Stimulated activated CD4-positive, alpha-beta T cell treated with anti-CD3 and anti-CD28 coated beads, Interleukin-1b, Interleukin-23, amount 100 ng/mL, for 1 hour (primary cell): Measurements from ENCODE around the gene ADGRA1.

ENCODE experiments used
- DNase-seq, 2 donors: peaks; one replicate each; pipeline ENCODE4 v3.0.0-alpha.2; 2020; ENCODE audit warnings: low read depth in 2 of 2

ADGRA1 gene

DNA sequence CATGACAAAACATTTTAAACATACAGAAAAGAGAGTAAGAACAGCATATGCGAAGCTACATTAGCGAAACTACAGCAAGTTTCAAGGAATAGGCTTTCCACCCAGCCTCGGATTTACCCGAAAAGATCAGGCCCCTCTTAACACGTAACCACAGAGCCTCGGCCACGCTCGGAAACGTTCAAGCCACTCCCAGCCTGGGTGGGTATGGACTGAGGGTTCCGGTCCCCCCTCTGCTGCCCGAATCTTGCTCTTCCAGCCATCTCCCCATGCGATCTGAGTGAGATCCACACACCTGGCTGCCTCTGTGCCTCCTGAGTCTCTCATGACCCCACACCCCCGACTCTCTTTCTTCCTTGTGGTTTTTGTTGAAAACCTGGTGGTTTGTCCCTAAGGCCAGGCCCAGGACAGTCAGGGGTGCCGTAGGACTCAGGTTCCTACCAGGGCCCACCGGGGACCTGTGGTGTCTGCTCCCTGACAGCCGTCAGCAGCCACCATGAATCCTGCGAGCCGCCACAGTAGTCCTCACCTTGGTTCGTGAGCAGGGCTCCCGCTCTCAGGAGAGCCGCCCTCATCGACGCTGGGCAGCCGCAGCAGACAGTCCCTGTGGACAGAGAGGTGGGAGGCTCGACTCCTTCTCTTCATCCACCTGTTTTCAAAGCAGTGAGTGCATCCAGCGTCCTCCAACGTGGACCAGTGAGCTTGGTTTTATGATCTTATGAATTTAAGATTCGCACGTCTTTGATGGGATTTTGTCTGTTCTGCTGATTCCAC, 90.8 kb downstream of the ADGRA1 start:
- no peak for DNase-seq

DNA sequence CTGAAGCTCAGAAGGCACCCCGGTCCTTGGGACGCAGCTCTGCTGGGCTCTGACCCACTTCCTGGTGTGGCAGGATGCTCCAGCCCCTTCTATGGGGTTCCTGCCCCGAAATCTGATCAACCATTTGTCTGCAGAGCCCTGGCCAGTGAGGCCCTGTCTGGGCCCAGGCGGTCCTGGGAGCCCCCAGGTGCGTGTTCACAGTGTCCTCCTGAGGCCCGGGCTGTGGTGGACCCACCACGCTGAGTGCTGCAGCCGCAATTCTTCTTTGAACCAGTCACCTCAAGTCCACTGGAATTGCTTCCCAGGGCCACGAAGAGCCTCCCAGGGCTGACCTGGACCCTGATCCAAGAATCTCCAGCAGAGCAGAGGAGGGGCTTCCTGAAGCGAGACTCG, 91.4 kb downstream of the ADGRA1 start:
- no peak for DNase-seq

DNA sequence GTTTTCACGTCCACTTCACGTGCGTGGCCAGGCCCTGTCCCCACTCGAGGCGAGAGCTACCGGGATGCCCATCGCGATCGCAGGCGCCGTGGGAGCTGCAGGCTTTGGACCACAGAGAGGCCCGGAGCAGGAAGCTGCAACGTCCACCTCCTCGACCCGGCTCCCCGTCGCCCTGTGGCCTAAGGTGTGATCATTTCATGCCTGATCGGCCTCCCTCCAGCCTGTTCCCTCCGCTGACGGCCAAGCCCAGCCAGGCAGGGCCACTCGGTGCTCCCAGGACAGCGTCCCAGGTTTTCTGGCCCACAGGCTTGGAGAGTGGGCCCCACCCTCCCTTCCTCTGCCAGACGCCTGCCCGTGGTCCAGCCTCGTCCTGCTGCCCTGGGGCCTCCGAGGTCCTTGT, 91.9 kb downstream of the ADGRA1 start:
- DNase-seq = no peak

DNA sequence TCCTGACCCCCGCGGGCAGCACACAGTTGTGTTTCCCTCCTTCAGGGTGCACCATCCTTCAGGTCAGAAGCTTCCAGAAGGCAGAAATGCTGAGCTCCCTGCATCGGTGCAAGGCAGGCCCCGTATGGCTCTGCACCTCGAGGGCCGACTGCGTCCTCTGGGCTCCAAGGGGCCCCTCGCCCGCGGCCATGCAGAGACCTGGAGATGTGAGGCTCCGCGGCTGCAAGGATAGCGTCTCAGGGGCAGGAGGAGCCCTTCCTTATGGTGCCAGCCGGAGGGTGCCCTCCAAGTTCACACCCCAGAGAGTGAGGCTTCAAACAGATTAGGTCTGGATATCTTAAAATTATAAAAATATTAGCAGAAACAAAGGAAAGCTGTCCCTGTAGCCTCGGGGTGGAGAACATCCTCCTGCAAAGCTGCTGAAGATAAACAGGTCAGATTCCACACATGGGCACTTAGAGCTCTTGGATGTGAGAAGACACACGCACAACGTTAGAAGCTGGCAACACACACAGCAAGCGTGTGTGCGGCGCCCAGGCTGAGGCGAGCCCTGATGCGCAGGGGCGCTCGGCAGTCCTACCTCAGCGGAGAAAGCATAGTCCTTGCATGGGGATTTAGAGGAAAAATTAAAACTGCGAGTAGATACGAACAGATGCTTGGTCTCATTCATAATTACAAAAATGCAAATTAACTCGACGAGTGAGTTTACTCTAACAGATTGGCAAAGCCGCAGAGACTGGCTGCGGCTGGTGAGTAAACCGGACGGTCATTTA, 92.7 kb downstream of the ADGRA1 start:
- DNase-seq = no peak

DNA sequence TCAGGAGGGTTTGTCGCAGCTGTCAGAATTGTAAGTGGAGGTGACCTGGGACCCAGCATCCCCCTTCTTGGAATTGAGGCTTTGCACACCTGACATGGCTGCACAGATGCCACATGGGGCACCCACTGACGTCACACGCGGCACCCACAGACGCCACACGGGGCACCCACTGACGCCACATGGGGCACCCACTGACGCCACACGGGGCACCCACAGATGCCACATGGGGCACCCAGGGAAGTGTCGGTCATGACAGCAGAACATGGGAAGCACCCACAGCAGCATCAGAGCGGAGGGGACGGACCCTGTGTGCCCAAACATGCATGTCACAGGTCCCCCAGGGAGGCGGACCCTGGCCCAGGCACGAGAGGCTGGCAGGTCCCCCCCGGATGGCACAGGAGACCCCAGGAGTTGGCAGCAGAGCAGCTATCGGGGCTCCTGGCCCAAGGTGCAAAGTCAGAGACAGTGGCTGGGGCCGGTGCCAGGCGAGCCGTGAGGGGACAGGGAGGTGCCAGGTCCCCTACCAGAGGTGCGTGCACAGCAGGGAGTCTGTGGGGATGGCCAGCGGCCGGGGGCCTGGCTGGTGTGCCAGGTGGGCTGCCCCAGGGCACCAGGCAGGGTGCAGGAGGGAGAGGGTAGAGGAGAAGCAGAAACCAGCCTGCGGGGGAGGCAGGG, 93.4 kb downstream of the ADGRA1 start:
- no peak for DNase-seq
